ENCODE results near the gene XKR8.

- TF ChIP-seq, protein P1, sequence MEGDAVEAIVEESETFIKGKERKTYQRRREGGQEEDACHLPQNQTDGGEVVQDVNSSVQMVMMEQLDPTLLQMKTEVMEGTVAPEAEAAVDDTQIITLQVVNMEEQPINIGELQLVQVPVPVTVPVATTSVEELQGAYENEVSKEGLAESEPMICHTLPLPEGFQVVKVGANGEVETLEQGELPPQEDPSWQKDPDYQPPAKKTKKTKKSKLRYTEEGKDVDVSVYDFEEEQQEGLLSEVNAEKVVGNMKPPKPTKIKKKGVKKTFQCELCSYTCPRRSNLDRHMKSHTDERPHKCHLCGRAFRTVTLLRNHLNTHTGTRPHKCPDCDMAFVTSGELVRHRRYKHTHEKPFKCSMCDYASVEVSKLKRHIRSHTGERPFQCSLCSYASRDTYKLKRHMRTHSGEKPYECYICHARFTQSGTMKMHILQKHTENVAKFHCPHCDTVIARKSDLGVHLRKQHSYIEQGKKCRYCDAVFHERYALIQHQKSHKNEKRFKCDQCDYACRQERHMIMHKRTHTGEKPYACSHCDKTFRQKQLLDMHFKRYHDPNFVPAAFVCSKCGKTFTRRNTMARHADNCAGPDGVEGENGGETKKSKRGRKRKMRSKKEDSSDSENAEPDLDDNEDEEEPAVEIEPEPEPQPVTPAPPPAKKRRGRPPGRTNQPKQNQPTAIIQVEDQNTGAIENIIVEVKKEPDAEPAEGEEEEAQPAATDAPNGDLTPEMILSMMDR (conservative IDR thresholded peaks at IDR 0.05 in 1 of 2, IDR thresholded peaks at IDR 0.05 in 1 of 2; ENCODE audit: low read depth in 1 of 2, low read length in 2 of 2) = no peak
- no peak for TF ChIP-seq EZH2 (IDR thresholded peaks at IDR 0.05; ENCODE audit: low read length, missing control alignments)
Observed at GRCh38 chr1:27974417-27974781, 14.6 kb downstream of the XKR8 start.
